T follicular helper cell (primary cell): ENCODE results near the gene NT5DC1.

ENCODE experiments used
- DNase-seq: peaks from one replicate; pipeline ENCODE4 v3.0.0-alpha.2; 2020; ENCODE audit warnings: low read depth
- total RNA-seq, 2 experiments: gene quantifications; one replicate each; lab custom pipeline; 2026; lab: John Stamatoyannopoulos, UW

NT5DC1 gene
- total RNA-seq, result 27.1 to 47.6 reads per million in 2 experiments

- peak; percentile 71 for DNase-seq
Measured at GRCh38 chr6:116100419-116101301, at the start of gene NT5DC1. Gene NT5DC1 (plus strand): TSS chr6:116100853. CDS start chr6:116100931, 78 bp downstream.

GRCh38 chr6:116051244-116051643 is 49.4 kb upstream of the NT5DC1 start:
- no peak for DNase-seq

- no peak for DNase-seq
Measured at GRCh38 chr6:116055513-116055912, 45.1 kb upstream of the NT5DC1 start.

- DNase-seq, result no peak
Measured at GRCh38 chr6:116057766-116058165, 42.9 kb upstream of the NT5DC1 start.

GRCh38 chr6:116059713-116060571 is 40.7 kb upstream of the NT5DC1 start:
- DNase-seq, result no peak

- DNase-seq, result no peak
Measured at GRCh38 chr6:116060572-116061283, 39.9 kb upstream of the NT5DC1 start, which contains the start of gene FRK. Gene FRK (minus strand): TSS chr6:116060891. CDS start chr6:116060311, 580 bp downstream.

GRCh38 chr6:116062496-116062895 is 38.2 kb upstream of the NT5DC1 start:
- DNase-seq, result no peak

- DNase-seq, result no peak
Measured at GRCh38 chr6:116064666-116065065, 36.0 kb upstream of the NT5DC1 start.

- no peak for DNase-seq
Measured at GRCh38 chr6:116066789-116067188, 33.9 kb upstream of the NT5DC1 start.

GRCh38 chr6:116070101-116070500 is 30.6 kb upstream of the NT5DC1 start:
- DNase-seq, result no peak

GRCh38 chr6:116070616-116071389 is 29.9 kb upstream of the NT5DC1 start:
- no peak for DNase-seq

GRCh38 chr6:116072368-116072767 is 28.3 kb upstream of the NT5DC1 start:
- DNase-seq, result no peak

- DNase-seq, result no peak
Measured at GRCh38 chr6:116073765-116074440, 26.8 kb upstream of the NT5DC1 start.

- no peak for DNase-seq
Measured at GRCh38 chr6:116074732-116075390, 25.8 kb upstream of the NT5DC1 start.

GRCh38 chr6:116078522-116078921 is 22.1 kb upstream of the NT5DC1 start:
- no peak for DNase-seq

GRCh38 chr6:116078945-116079344 is 21.7 kb upstream of the NT5DC1 start:
- no peak for DNase-seq

- no peak for DNase-seq
Measured at GRCh38 chr6:116083052-116083451, 17.6 kb upstream of the NT5DC1 start.

- no peak for DNase-seq
Measured at GRCh38 chr6:116084284-116084683, 16.4 kb upstream of the NT5DC1 start.

GRCh38 chr6:116087437-116088027 is 13.1 kb upstream of the NT5DC1 start:
- no peak for DNase-seq

GRCh38 chr6:116088946-116089345 is 11.7 kb upstream of the NT5DC1 start:
- DNase-seq, result no peak
